Right atrium auricular region (tissue), 2 donors: Measurements from ENCODE around the gene PITPNM3. TPM values are rescaled to one million over a fixed set of nuclear protein-coding genes. Genes with fewer than 3 reads are reported as not detected.
A peak's percentile ranks its signal among the peaks of the same experiment; 100 is the strongest.

Experiments
- DNase-seq: peaks from one replicate; pipeline ENCODE4 v3.0.0-alpha.2; 2019; ENCODE audit warnings: low spot score
- H3K27ac ChIP-seq, 2 donors: fragments of 200-600 bp; sonication (generic); 1 replicate in 1 of 2; 2 replicates in 1 of 2; pipeline ENCODE4 v1.5.1; 2016 to 2019
- H3K27me3 ChIP-seq, 2 donors: fragments of 200-600 bp; sonication (generic); one replicate each; pipeline versions ENCODE4 v1.5.1 to v1.6.0; 2017 to 2019
- H3K36me3 ChIP-seq: fragments of 200-600 bp; sonication (generic); one replicate; pipeline ENCODE4 v1.5.1; 2016
- H3K4me1 ChIP-seq, 2 donors: fragments of 200-600 bp; sonication (generic); one replicate each; pipeline versions ENCODE4 v1.5.1 to v1.6.0; 2017 to 2019
- H3K4me3 ChIP-seq, 2 donors: fragments of 200-600 bp; sonication (generic); 1 replicate in 1 of 2; 2 replicates in 1 of 2; pipeline ENCODE4 v1.5.1; 2017 to 2019; ENCODE audit warnings: mild to moderate bottlenecking in 1 of 2, moderate library complexity in 1 of 2
- H3K9me3 ChIP-seq, 2 donors: fragments of 200-600 bp; sonication (generic); one replicate each; pipeline ENCODE4 v1.5.1; 2019
- total RNA-seq, 2 donors: library from RNA; depleted of rRNA; stranded (reverse); fragments of >200 nt; gene quantifications; one replicate each; pipeline ENCODE4 v1.1.0, GENCODE V29; 2016
- TF ChIP-seq, protein P1 (sequence below), 2 donors: fragments of 200-600 bp; sonication (generic); IDR thresholded peaks; one replicate each; pipeline ENCODE4 v1.5.1; 2019; ENCODE audit warnings: antibody characterized with exemption in 2 of 2

The PITPNM3 gene
- total RNA-seq, 2 donors from 2014 or later, result 0.56 to 1.2 TPM

DNA sequence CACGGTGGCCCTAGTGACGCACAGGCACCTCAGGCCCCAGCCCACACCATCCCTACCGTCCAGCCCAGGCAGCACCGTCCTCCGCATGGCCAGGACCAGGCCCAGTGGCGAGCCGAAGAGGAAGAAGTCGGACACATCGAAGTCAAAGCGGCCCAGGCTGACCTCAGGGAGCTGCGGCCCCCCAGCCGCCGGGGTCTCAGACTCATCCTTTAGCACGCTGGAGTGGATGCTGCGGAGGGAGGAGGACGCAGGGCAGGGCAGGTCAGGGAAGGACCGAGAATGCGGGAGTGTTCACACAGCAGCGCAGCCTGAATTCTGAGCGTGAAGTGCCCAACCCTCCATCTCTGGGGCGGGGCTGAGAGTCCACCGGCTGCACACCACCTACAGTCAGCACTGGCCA lies 82.0 kb downstream of the PITPNM3 start:
- H3K36me3 ChIP-seq, result no peaks in the 10 kb centered on the region
- no peak for DNase-seq
- no peaks in the 10 kb centered on the region for H3K4me1 ChIP-seq
- H3K27me3 ChIP-seq, result no peaks in the 10 kb centered on the region
- TF ChIP-seq, protein P1, sequence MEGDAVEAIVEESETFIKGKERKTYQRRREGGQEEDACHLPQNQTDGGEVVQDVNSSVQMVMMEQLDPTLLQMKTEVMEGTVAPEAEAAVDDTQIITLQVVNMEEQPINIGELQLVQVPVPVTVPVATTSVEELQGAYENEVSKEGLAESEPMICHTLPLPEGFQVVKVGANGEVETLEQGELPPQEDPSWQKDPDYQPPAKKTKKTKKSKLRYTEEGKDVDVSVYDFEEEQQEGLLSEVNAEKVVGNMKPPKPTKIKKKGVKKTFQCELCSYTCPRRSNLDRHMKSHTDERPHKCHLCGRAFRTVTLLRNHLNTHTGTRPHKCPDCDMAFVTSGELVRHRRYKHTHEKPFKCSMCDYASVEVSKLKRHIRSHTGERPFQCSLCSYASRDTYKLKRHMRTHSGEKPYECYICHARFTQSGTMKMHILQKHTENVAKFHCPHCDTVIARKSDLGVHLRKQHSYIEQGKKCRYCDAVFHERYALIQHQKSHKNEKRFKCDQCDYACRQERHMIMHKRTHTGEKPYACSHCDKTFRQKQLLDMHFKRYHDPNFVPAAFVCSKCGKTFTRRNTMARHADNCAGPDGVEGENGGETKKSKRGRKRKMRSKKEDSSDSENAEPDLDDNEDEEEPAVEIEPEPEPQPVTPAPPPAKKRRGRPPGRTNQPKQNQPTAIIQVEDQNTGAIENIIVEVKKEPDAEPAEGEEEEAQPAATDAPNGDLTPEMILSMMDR (IDR thresholded peaks at IDR 0.05), result no peak
- H3K27ac ChIP-seq, result no peak overlapping the region
- no peak overlapping the region for H3K4me3 ChIP-seq
- no peaks in the 10 kb centered on the region for H3K9me3 ChIP-seq

DNA sequence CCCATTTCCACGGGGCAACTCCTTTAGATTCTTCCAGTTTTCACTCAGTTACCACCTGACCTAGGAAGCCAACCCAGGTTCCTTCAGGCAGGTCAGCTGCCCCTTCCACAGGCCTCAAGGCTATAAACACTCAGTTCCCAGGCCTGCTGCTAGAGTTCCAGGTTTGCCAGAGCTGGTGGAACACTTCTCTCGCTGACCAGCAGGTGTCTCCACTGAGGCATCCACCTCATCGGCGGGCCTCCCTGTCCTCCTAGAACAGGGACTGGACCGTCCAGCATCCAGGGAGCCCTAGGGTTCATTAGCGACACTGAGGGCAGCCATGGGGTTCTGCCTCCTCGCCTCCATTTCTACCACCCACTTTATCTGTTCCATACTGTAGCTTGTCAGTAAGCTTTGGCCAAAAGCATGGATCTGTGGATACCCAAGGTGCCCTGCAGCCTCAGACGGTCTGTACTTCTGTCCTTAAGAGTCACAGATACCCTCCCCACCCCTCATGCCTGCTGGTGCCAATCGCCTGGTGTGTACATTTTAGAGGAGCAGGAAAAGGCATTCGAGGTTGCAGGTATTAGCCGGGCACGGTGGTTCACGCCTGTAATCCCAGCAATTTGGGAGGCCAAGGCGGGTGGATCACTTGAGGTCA lies 83.1 kb downstream of the PITPNM3 start:
- Histone ChIP-seq H3K9me3 (no peaks in the 10 kb centered on the region), H3K4me3 (no peak overlapping the region), H3K27me3 (no peaks in the 10 kb centered on the region), H3K27ac (no peak overlapping the region), H3K36me3 (no peaks in the 10 kb centered on the region), H3K4me1 (no peaks in the 10 kb centered on the region)
- TF ChIP-seq, protein P1 (IDR thresholded peaks at IDR 0.05), result peak; percentile 93 to 95
- peak; percentile 77 for DNase-seq

DNA sequence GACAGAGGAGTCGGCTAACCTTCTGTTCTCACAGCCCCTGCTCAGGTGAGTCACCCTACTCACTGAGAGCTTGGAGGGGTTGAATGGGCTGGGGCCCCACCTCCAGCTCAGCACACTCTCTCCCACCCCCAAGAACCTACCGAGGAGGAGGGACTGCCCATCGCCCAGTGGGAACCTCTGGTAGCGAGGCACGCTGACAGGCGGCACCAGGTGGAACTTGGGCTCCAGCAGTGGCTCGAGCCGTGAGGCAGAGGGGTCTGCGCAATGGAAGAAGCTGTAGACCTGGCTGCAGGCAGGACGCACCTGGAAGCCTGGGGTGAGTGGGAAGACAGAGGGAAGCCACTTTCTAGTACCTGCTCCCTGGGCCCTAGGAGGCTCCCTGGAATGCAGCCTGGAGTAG lies 83.8 kb downstream of the PITPNM3 start:
- TF ChIP-seq, protein P1 (IDR thresholded peaks at IDR 0.05), result no peak
- Histone ChIP-seq H3K27me3 (no peaks in the 10 kb centered on the region), H3K36me3 (no peaks in the 10 kb centered on the region), H3K4me3 (no peak overlapping the region), H3K27ac (no peak overlapping the region), H3K9me3 (no peaks in the 10 kb centered on the region), H3K4me1 (no peaks in the 10 kb centered on the region)
- DNase-seq, result no peak

DNA sequence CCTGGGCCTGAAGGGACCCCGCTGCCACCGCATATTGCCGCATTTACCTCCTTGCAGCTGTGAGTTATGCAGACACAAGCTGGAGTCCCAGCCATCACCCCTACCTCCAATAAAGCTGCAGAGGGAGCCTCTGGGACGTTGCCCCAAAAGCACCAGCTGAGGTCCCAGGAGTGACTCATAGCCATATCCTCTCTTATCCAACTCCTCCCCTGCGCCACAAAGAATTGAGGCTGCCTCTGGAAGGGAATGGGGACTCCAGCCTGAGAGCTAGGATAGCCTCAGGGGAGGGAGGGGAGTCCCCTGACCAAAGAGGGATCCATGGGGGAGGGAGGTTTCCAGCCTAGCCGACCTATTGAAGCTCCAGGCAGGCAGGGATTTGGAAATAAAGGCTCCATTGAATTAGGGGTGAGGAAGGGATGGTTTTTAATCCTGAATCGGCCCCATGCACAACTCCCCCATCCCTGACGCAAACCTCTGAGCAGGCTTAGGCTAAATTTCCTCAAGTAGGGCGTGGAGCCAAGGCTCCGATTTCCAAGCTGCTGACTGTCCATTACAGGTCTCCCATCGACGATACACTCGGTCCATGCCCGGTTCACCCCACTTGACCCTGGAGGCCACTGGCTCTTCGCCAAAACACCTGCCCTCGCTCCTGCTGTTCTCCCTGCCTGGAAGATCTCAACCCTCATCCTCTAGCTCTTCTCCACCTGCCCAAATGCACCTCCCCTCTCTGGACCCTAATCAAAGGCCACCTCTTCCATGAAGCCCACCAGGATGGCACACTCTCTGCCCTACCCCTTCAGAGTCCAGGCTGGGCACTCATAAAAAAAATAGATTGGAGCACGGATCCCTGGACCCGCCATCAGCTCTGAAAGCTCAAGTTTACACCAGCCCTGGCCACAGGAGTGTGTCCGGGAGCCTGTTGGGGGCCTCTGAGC lies 84.6 kb downstream of the PITPNM3 start:
- Histone ChIP-seq H3K4me3 (no peak overlapping the region), H3K9me3 (peaks cover 0 to 4% of the 10 kb centered on the region in 2 donors), H3K27ac (no peak overlapping the region), H3K4me1 (no peaks in the 10 kb centered on the region), H3K36me3 (no peaks in the 10 kb centered on the region), H3K27me3 (no peaks in the 10 kb centered on the region)
- no peak for DNase-seq
- TF ChIP-seq, protein P1 (IDR thresholded peaks at IDR 0.05), result no peak

DNA sequence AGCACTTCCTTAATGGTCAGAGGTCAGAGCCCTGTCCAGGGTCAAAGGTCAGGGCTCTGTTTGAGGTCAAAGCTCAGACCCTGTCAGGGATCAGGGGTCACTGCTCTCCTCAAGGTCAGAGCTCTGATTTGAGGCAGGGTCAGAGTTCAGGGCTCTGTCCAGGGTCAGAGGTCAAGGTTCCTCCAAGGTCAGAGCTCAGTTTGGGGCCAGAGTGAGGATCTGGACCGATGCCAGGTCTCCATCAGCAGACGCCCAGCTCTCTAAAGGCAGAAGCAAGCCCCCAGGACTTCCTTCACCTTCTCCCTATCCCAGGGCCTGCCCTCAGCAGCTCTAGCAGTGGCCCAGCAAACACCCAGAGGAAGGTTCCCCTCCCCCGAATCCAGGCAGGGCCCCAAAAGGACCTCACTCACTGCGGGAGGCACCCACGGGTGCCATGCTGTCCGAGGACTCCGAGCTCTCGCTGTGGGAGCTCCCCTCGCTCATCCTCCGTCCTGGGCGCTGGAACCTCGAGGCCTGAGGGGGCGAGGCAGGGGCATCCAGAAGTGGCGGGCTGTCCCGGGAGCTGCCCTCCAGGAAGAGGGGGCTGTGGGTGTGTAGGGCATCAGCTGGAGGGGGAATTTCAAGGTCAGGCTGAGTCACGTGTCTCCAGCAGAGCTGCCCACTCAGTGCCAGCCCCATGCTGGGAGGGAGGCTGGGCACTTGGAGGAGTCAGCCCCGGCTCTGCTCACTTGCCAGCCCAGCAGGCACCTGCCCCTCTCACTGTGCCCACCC lies 85.4 kb downstream of the PITPNM3 start:
- H3K9me3 ChIP-seq, result peaks cover 0 to 4% of the 10 kb centered on the region in 2 donors
- no peak overlapping the region for H3K4me3 ChIP-seq
- no peak for DNase-seq
- no peaks in the 10 kb centered on the region for H3K36me3 ChIP-seq
- no peaks in the 10 kb centered on the region for H3K27me3 ChIP-seq
- H3K4me1 ChIP-seq, result no peaks in the 10 kb centered on the region
- no peak overlapping the region for H3K27ac ChIP-seq
- TF ChIP-seq, protein P1 (IDR thresholded peaks at IDR 0.05), result no peak
